ENCODE measurements around the gene TMPRSS13. TPM values are rescaled to one million over a fixed set of nuclear protein-coding genes. Genes with fewer than 3 reads are reported as not detected.
A peak's percentile ranks its signal among the peaks of the same experiment; 100 is the strongest.

Gene TMPRSS13
- total and polyA plus RNA-seq, 2 donors, result 1.5 to 3.5 TPM

- H3K4me1 ChIP-seq (ENCODE audit: control insufficient read depth in 2 of 2, insufficient read depth in 2 of 2, low read length in 2 of 2), result peaks cover 0 to 25% of the 10 kb centered on the region in 2 donors
- H3K4me3 ChIP-seq (ENCODE audit: low read length in 2 of 2), result no peak overlapping the region
- no peaks in the 10 kb centered on the region for H3K9me3 ChIP-seq (ENCODE audit: control insufficient read depth in 2 of 2, insufficient read depth in 1 of 2, low read length in 1 of 2)
- H3K27ac ChIP-seq (ENCODE audit: low read depth in 1 of 2, low read length in 1 of 2), result no peak overlapping the region
- H3K27me3 ChIP-seq (ENCODE audit: control insufficient read depth in 2 of 2, insufficient read depth in 1 of 2, low read length in 1 of 2), result no peaks in the 10 kb centered on the region
- WGBS, result 98% methylated on average over 3 of the region's 3 CpGs
- no peaks in the 10 kb centered on the region for H3K36me3 ChIP-seq (ENCODE audit: control insufficient read depth in 2 of 2, insufficient read depth in 2 of 2, low read length in 1 of 2)
- DNase-seq (ENCODE audit: low read depth in 6 of 9, low spot score in 9 of 9), result no peak
These were observed 17.5 kb downstream of the TMPRSS13 start for GRCh38 chr11:117911694-117912093.

DNA sequence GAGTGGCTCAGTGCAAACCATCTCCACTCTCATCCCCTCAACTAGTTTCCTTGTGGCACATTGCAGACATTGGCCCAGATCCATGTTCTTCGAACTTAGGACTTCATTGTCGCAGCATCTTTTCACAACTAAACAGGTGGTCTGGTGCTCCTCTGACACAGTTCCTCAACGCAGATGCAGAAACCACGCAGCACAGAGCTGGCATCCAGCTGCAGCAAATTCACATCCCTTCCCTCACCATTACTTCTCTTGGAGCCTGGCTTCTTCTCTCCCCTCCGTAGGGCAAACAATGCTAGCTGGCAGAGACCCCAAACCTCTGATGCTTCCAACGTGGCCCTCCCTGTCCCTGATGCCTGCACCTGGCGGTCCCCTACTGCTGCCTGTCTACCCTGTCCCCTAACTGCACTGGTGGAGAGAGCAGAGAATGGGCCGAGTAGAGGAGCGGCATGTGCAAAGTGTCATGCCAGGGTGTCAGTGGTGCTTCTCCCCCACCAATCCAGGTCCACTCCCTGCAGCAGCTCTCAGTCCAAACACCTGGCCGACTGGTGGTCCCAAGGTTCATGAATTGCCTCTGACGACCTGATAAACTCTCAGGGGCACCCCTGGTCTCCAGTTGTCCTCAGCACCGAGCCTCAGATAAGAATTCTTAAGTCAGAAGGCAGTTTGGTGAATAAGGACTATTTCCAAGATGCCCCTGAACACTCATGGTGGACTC, 18.1 kb downstream of the TMPRSS13 start:
- Histone ChIP-seq H3K9me3 (ENCODE audit: control insufficient read depth in 2 of 2, insufficient read depth in 1 of 2, low read length in 1 of 2) (no peaks in the 10 kb centered on the region), H3K4me3 (ENCODE audit: low read length in 2 of 2) (no peak overlapping the region), H3K4me1 (ENCODE audit: control insufficient read depth in 2 of 2, insufficient read depth in 2 of 2, low read length in 2 of 2) (peaks cover 0 to 25% of the 10 kb centered on the region in 2 donors), H3K36me3 (ENCODE audit: control insufficient read depth in 2 of 2, insufficient read depth in 2 of 2, low read length in 1 of 2) (no peaks in the 10 kb centered on the region), H3K27ac (ENCODE audit: low read depth in 1 of 2, low read length in 1 of 2) (no peak overlapping the region), H3K27me3 (ENCODE audit: control insufficient read depth in 2 of 2, insufficient read depth in 1 of 2, low read length in 1 of 2) (no peaks in the 10 kb centered on the region)
- WGBS, result 52% methylated on average over 12 of the region's 12 CpGs
- DNase-seq (ENCODE audit: low read depth in 6 of 9, low spot score in 9 of 9), result peak in 1 of 9 donors; percentile 33

GRCh38 chr11:117910525-117910924, 18.7 kb downstream of the TMPRSS13 start:
- H3K36me3 ChIP-seq (ENCODE audit: control insufficient read depth in 2 of 2, insufficient read depth in 2 of 2, low read length in 1 of 2), result no peaks in the 10 kb centered on the region
- H3K27ac ChIP-seq (ENCODE audit: low read depth in 1 of 2, low read length in 1 of 2), result no peak overlapping the region
- H3K4me3 ChIP-seq (ENCODE audit: low read length in 2 of 2), result no peak overlapping the region
- peaks cover 0 to 24% of the 10 kb centered on the region in 2 donors for H3K4me1 ChIP-seq (ENCODE audit: control insufficient read depth in 2 of 2, insufficient read depth in 2 of 2, low read length in 2 of 2)
- no peak for DNase-seq (ENCODE audit: low read depth in 6 of 9, low spot score in 9 of 9)
- H3K27me3 ChIP-seq (ENCODE audit: control insufficient read depth in 2 of 2, insufficient read depth in 1 of 2, low read length in 1 of 2), result no peaks in the 10 kb centered on the region
- 97% methylated on average over 4 of the region's 4 CpGs for WGBS
- H3K9me3 ChIP-seq (ENCODE audit: control insufficient read depth in 2 of 2, insufficient read depth in 1 of 2, low read length in 1 of 2), result no peaks in the 10 kb centered on the region

- Histone ChIP-seq H3K9me3 (ENCODE audit: control insufficient read depth in 2 of 2, insufficient read depth in 1 of 2, low read length in 1 of 2) (no peaks in the 10 kb centered on the region), H3K36me3 (ENCODE audit: control insufficient read depth in 2 of 2, insufficient read depth in 2 of 2, low read length in 1 of 2) (no peaks in the 10 kb centered on the region), H3K27ac (ENCODE audit: low read depth in 1 of 2, low read length in 1 of 2) (no peak overlapping the region), H3K4me3 (ENCODE audit: low read length in 2 of 2) (no peak overlapping the region), H3K4me1 (ENCODE audit: control insufficient read depth in 2 of 2, insufficient read depth in 2 of 2, low read length in 2 of 2) (peaks cover 0 to 17% of the 10 kb centered on the region in 2 donors), H3K27me3 (ENCODE audit: control insufficient read depth in 2 of 2, insufficient read depth in 1 of 2, low read length in 1 of 2) (no peaks in the 10 kb centered on the region)
- no peak for DNase-seq (ENCODE audit: low read depth in 6 of 9, low spot score in 9 of 9)
- WGBS, result 95% methylated on average over 20 of the region's 20 CpGs
These were observed 19.4 kb downstream of the TMPRSS13 start for GRCh38 chr11:117909611-117910382.

- WGBS, result 94% methylated on average over 4 of the region's 4 CpGs
- no peak for DNase-seq (ENCODE audit: low read depth in 6 of 9, low spot score in 9 of 9)
- Histone ChIP-seq H3K4me1 (ENCODE audit: control insufficient read depth in 2 of 2, insufficient read depth in 2 of 2, low read length in 2 of 2) (peaks cover 0 to 11% of the 10 kb centered on the region in 2 donors), H3K27me3 (ENCODE audit: control insufficient read depth in 2 of 2, insufficient read depth in 1 of 2, low read length in 1 of 2) (no peaks in the 10 kb centered on the region), H3K27ac (ENCODE audit: low read depth in 1 of 2, low read length in 1 of 2) (no peak overlapping the region), H3K4me3 (ENCODE audit: low read length in 2 of 2) (no peak overlapping the region), H3K9me3 (ENCODE audit: control insufficient read depth in 2 of 2, insufficient read depth in 1 of 2, low read length in 1 of 2) (no peaks in the 10 kb centered on the region), H3K36me3 (ENCODE audit: control insufficient read depth in 2 of 2, insufficient read depth in 2 of 2, low read length in 1 of 2) (no peaks in the 10 kb centered on the region)
These were observed 20.1 kb downstream of the TMPRSS13 start for GRCh38 chr11:117908959-117909610.

DNA sequence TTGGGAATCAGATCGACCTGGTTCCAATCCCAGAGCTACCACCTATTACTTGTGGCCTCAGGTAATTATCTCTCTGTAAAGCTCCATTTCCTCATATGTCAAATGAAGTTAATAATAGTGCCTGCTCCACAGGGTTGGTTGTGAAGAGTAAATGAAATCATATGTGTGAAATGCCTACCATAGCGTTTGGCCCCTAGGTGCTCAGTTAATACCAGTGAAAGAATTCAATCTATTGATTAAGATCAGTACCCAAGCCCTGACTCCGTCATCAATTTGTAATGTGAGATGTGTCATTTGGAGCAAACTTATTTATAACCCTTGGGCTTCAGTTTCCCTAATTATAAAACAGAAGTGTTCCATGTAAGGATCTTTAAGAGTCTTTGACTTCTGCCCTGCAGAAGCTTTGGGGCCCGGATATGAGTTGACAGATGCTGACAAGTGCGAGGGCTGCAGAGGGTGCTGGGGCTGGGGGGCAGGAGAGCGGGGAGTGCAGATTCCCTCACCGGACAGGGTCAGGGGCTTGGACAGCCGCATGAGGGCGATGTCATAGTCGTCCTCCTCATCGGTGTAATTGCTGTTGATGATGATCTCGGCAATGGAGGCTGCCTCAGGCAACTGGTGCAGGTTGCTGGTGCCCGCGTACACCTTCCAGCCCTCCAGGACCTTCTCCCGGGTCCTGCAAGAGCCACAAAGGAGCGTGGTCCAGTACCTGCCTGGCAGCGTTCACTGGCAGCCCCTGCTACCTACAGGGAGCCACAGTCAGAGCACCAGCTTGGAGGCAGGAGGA, 20.9 kb downstream of the TMPRSS13 start:
- no peak for DNase-seq (ENCODE audit: low read depth in 6 of 9, low spot score in 9 of 9)
- WGBS, result 91% methylated on average over 17 of the region's 17 CpGs

GRCh38 chr11:117907276-117908108, 21.7 kb downstream of the TMPRSS13 start:
- Histone ChIP-seq H3K36me3 (ENCODE audit: control insufficient read depth in 2 of 2, insufficient read depth in 2 of 2, low read length in 1 of 2) (no peaks in the 10 kb centered on the region), H3K27ac (ENCODE audit: low read depth in 1 of 2, low read length in 1 of 2) (no peak overlapping the region), H3K4me3 (ENCODE audit: low read length in 2 of 2) (no peak overlapping the region), H3K9me3 (ENCODE audit: control insufficient read depth in 2 of 2, insufficient read depth in 1 of 2, low read length in 1 of 2) (no peaks in the 10 kb centered on the region), H3K27me3 (ENCODE audit: control insufficient read depth in 2 of 2, insufficient read depth in 1 of 2, low read length in 1 of 2) (no peaks in the 10 kb centered on the region), H3K4me1 (ENCODE audit: control insufficient read depth in 2 of 2, insufficient read depth in 2 of 2, low read length in 2 of 2) (peaks cover 0 to 11% of the 10 kb centered on the region in 2 donors)
- WGBS, result 60% methylated on average over 24 of the region's 24 CpGs
- peak in 5 of 9 donors; percentile 29 to 67 (median 56) for DNase-seq (ENCODE audit: low read depth in 6 of 9, low spot score in 9 of 9)

More for the DNA sequence above, 20.9 kb downstream of the TMPRSS13 start:
- no peak overlapping the region for H3K4me3 ChIP-seq (ENCODE audit: low read length in 2 of 2)
- H3K27ac ChIP-seq (ENCODE audit: low read depth in 1 of 2, low read length in 1 of 2), result no peak overlapping the region
- H3K27me3 ChIP-seq (ENCODE audit: control insufficient read depth in 2 of 2, insufficient read depth in 1 of 2, low read length in 1 of 2), result no peaks in the 10 kb centered on the region
- H3K4me1 ChIP-seq (ENCODE audit: control insufficient read depth in 2 of 2, insufficient read depth in 2 of 2, low read length in 2 of 2), result peaks cover 0 to 11% of the 10 kb centered on the region in 2 donors
- H3K9me3 ChIP-seq (ENCODE audit: control insufficient read depth in 2 of 2, insufficient read depth in 1 of 2, low read length in 1 of 2), result no peaks in the 10 kb centered on the region
- no peaks in the 10 kb centered on the region for H3K36me3 ChIP-seq (ENCODE audit: control insufficient read depth in 2 of 2, insufficient read depth in 2 of 2, low read length in 1 of 2)

DNA sequence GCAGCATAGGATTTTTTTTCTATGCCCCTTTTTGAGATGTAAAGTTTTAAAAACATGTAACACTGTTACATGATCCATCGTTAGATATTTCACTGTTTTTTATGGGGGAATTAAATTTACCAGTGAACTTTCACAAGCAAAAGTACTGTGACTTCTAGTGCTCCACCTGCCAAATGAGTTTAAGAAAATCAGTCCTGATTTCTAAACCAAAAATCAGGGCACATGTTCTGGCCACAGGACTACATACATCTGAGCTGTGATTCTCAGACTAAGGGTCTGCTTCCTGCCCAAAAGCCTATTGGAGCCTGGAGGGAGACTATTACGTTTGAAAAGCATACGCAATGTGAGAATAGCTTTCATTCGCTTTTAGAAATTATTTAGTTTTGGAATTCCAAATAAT, 22.5 kb downstream of the TMPRSS13 start:
- Histone ChIP-seq H3K36me3 (ENCODE audit: control insufficient read depth in 2 of 2, insufficient read depth in 2 of 2, low read length in 1 of 2) (no peaks in the 10 kb centered on the region), H3K9me3 (ENCODE audit: control insufficient read depth in 2 of 2, insufficient read depth in 1 of 2, low read length in 1 of 2) (no peaks in the 10 kb centered on the region), H3K4me1 (ENCODE audit: control insufficient read depth in 2 of 2, insufficient read depth in 2 of 2, low read length in 2 of 2) (peaks cover 0 to 11% of the 10 kb centered on the region in 2 donors), H3K27me3 (ENCODE audit: control insufficient read depth in 2 of 2, insufficient read depth in 1 of 2, low read length in 1 of 2) (no peaks in the 10 kb centered on the region), H3K4me3 (ENCODE audit: low read length in 2 of 2) (no peak overlapping the region), H3K27ac (ENCODE audit: low read depth in 1 of 2, low read length in 1 of 2) (no peak overlapping the region)
- DNase-seq (ENCODE audit: low read depth in 6 of 9, low spot score in 9 of 9), result no peak
- 97% methylated on average over 4 of the region's 4 CpGs for WGBS

Measured in thymus (tissue), 11 donors.